ENCODE data around the gene MDH2. TPM values are rescaled to one million over a fixed set of nuclear protein-coding genes. Genes with fewer than 3 reads are reported as not detected.

MDH2 gene
- total RNA-seq, result 84.2 and 96.0 TPM in 2 replicates

DNA sequence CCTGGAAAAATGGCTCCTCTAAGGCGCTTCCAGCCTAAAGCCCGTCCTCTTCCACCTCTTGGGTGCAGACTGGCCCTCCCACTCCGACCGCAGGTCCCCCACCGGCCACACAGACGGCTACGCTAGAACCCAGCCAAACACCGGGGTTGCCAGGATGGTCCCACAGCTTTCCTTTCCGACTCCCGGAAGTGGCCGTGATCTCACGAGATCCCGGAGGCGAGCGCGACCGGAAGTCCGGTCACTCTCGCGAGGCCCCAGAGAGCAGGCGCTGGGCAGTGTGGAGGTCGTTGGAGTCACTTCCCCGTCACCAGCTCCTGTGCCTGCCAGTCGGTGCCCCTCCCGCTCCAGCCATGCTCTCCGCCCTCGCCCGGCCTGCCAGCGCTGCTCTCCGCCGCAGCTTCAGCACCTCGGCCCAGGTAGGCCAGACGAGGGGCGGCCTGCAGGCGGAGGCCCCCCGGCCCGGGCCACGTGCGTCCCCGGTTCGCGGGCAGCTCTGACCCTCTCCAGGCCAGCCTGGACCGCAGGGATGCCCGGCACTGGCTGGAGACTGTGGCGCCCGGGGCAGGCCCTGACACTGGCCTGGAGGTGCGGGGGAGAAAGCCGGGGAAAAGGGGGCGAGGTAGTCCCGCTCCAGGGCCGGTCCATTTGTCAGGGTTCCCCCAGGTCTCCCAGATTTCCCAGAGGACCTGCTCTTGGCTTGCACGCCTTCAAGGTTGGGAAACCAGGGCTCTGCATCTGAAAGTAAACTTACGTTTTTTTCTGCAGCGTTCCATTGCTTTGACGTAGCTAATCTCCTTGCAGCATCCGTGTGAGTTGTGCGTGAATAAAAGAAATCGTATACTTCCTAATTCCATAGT, at the start of gene MDH2, which contains the start of gene STYXL1:
TSS of gene MDH2 (plus strand) at position 296 of the 857 bp plus-strand sequence. CDS start at position 351, 55 bp downstream.
TSS of gene STYXL1 (minus strand) at position 190 of the 857 bp plus-strand sequence. CDS start 17,477 bp downstream, outside the sequence.

Other genes with a start within 250 kb of the MDH2 start
- not detected in 2 replicates for gene CCL24, start 234.3 kb upstream of the MDH2 start, total RNA-seq
- 28.0 and 31.5 TPM in 2 replicates for gene RHBDD2, start 169.1 kb upstream of the MDH2 start, total RNA-seq
- 78.5 and 89.2 TPM in 2 replicates for gene POR, start 133.0 kb upstream of the MDH2 start, total RNA-seq
- gene TMEM120A, start 53.5 kb upstream of the MDH2 start, total RNA-seq, result 10.0 and 13.5 TPM in 2 replicates
- 24.3 and 53.3 TPM in 2 replicates for gene STYXL1, start 106 bp upstream of the MDH2 start, total RNA-seq
- gene SRRM3, start 153.8 kb downstream of the MDH2 start, total RNA-seq, result 2.0 and 2.7 TPM in 2 replicates